Caki2 (cell line): ENCODE data around the gene ULK2. TPM values are rescaled to one million over a fixed set of nuclear protein-coding genes. Genes with fewer than 3 reads are reported as not detected.
A peak's percentile ranks its signal among the peaks of the same experiment; 100 is the strongest.
"Not testable (repeated sequence)": the region's sequence is repeated elsewhere in the genome, so short reads cannot be mapped to it uniquely, and the experiment has no call there.

ENCODE experiments used
- DNase-seq: peaks from one replicate; pipeline ENCODE4 v3.0.0-alpha.2; 2015; ENCODE audit warnings: low read depth
- in situ Hi-C: cut with HindIII; loops from 2 replicates; pipeline ENCODE4 v1.10.0; 2016; ENCODE audit warnings: low sequenced_read_pairs, low pct_unique_long_range_greater_than_20kb, mixed read lengths
- total RNA-seq: library from RNA; depleted of rRNA; stranded (reverse); fragments of >200 nt; shearing (Covaris generic); gene quantifications from 2 replicates; pipeline ENCODE4 v1.2.3, GENCODE V29; 2014; ENCODE audit warnings: low replicate concordance; rRNA removed

The ULK2 gene
- total RNA-seq: 8.3 and 14.8 TPM in 2 replicates

- in situ Hi-C loops: no loop called here
- DNase-seq: peak; percentile 65
Measured at GRCh38 chr17:19867329-19868078, at the start of gene ULK2. Gene ULK2 (minus strand): TSS chr17:19867936. CDS start chr17:19867417, 519 bp downstream.

DNA sequence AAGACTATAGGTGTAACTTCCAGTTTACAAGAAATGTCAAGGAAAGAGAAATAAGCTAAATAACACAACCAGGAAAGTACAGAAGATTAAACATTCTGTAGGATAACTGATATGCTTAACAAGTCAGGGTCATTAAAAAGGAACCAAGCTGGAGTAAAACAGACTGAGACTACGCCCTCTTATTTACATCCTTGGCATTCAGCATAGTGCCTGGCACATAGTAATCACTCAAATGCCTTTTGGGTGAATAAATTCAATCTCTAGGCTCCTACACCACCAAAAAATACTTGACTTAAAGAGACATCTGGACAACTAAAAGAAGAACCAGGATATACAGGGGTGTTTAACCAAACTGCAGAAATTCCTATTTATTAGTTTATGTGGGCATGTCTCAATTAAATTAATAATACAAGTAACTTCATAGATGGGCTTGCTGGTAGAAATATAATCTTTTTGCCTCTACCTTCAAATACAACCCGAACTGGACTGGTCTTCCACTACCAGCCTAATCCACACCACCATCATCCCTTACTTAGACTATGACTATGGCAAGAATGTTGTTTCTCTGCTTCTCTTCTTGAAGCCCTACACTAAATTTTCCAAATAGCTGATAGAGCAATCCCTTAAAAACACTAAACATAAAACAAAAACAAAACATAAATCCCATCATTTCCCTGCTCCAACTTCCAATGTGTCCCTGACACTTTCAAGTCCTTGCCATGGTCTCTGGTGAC lies 47.7 kb upstream of the ULK2 start:
- DNase-seq: no peak
- in situ Hi-C loops: no loop called here

- DNase-seq: no peak
- in situ Hi-C loops: no loop called here
Measured at GRCh38 chr17:19911033-19911432, 43.3 kb upstream of the ULK2 start.

DNA sequence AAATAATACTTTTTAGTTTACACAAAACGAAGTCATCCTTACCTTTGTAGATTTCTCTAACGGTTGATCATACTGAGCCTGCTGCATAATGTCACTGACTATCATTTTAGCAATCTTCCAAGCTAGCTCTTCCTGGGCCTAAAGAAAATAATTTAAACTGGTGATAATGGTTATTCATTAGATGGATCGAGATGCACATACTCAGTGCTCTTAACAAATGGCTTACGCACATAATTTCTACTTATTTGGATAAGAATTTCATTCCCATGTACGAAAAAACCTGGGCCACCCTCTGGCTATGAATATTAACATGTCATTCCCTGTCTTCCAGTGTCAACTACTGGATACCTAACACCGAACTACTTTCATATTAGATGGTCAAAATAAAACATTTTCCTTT lies 41.4 kb upstream of the ULK2 start:
- in situ Hi-C loops: no loop called here
- DNase-seq: no peak

- in situ Hi-C loops: no loop called here
- DNase-seq: no peak
Measured at GRCh38 chr17:19905502-19905901, 37.8 kb upstream of the ULK2 start.

DNA sequence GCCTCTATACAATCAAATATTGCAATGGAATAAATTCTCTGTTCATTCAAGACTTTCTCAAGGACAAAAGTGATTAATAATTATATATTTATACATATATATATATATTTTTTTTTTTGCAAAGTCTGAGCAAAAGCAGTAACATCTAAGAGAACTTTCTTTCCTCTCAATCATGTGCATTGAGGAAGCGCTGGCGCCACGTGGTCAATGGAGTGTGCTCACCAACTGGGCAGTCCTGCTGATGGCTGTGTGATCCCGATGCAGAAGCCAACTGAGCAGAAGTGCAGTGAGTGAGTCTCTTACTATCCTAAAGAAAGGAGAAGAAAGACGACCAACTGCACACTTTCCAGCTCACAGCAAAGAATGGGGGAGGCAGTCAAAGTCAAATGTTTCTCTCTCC lies 37.2 kb upstream of the ULK2 start:
- in situ Hi-C loops: no loop called here
- no peak for DNase-seq

GRCh38 chr17:19904412-19904811 lies 36.7 kb upstream of the ULK2 start:
- in situ Hi-C loops: no loop called here

GRCh38 chr17:19900809-19901208 lies 33.1 kb upstream of the ULK2 start:
- DNase-seq: no peak

More at GRCh38 chr17:19904412-19904811, 36.7 kb upstream of the ULK2 start:
- DNase-seq: no peak

GRCh38 chr17:19897903-19898302 lies 30.2 kb upstream of the ULK2 start:
- no peak for DNase-seq
- in situ Hi-C loops: no loop called here

More at GRCh38 chr17:19900809-19901208, 33.1 kb upstream of the ULK2 start:
- in situ Hi-C loops: no loop called here

DNA sequence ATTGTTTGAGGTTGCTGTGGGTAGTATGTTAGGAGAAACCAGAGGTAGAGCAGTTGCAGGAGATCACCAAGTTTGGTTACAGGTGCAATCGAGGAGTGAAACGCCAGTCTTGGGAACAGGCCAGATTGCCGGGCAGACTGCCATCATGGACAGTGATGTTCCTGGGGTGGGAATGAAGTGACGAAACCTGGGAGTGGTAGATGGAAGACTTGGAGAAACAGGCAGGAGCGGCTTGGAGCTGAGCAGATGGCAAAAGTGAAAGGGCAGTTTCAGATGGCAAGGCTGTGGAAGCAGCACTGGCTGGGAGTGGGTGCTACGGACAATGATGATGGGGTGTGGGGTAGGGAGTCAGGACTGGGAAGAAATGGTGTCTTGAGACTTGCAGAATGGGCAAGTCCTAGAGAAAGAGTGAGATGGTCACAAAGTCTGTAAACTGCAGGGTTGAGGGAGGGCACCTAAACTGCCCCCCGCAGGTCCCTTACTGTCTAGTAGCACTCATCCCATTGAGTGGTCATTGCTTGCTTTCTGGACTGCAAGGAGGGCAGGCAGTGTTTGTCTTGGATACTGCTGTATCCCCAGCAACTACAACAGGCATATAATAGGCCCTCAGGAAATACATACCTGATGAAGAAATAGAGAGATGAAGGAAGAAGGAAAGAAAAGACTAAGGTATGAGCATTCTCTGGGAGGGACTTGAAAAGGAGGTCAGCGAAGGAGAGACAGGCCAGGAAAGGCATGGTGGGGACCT lies 29.5 kb upstream of the ULK2 start:
- DNase-seq: no peak
- in situ Hi-C loops: no loop called here

DNA sequence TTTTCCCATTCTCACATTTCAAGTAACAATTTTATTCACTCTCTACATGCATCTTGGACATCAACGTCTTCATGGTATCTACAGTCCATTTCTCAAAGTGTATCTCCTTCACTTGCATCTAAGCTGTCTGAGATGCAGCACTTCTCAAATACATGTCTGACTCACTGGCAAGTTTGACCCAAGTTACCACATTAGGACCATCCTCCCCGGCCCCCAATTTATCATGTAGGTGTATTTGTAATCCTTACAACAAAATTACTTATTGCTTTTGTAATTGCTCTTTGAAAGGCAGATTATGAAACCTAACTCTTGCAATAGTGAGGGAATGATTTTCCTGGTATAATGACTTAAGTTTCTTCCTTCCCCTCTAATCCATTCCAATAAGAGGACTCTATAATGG lies 28.9 kb upstream of the ULK2 start:
- in situ Hi-C loops: no loop called here
- no peak for DNase-seq

DNA sequence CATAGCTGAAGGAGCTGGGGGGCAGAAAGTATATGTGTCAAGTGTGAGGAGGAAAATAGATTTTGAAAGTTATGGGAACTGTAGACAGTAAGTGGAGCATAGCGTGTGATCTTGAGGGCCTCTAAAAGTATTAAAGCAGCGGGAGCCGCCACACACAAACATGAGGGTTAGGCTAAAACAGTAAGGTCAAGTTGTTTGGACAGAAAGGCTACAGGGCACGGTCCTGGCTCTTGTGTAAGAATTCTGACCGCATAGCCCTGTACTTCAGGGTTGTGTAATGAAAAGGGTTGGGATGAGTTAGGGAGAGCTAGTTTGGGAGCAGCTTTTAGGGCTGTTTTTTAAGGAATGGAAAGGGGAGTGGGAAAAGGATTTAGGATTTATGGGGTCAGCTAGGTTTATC lies 22.8 kb upstream of the ULK2 start:
- in situ Hi-C loops, DNase-seq: not testable (repeated sequence)

DNA sequence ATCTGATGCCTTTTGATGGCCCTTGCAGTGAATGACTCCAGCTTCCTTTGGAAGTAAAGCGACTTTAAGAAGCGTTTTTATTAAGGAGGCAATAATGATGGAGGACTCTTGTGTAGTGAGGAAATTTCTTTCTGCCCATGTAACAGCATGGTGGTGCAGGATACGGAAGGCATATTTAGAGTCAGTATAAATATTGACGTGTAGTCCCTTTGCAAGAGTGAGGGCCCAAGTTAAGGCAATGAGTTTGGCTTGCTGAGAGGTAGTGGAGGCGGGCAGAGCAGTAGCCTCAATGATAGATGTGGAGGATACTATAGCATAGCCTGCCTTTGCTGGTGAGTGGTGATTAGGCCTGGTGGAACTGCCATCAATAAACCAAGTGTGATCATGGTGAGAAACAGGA lies 22.3 kb upstream of the ULK2 start:
- DNase-seq, in situ Hi-C loops: not testable (repeated sequence)

DNA sequence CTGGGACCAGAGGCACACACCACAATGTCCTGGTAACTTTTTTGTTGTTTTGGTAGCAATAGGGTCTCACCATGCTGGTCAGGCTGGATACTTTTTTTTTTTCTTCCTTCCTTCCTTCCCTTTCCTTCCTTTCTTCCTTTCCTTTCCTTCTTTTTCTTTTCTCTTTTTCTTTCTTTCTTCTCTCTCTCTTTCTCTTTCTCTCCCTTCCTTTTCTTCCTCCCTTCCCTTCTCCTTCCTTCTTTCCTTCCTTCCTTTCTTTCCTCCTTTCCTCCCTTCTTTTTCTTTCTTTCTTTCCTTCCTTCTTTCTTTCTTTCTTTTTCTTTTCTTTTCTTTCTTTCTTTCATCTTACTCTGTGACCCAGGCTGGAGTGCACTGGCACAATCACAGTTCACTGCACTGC lies 18.4 kb upstream of the ULK2 start:
- in situ Hi-C loops: no loop called here
- DNase-seq: no peak

DNA sequence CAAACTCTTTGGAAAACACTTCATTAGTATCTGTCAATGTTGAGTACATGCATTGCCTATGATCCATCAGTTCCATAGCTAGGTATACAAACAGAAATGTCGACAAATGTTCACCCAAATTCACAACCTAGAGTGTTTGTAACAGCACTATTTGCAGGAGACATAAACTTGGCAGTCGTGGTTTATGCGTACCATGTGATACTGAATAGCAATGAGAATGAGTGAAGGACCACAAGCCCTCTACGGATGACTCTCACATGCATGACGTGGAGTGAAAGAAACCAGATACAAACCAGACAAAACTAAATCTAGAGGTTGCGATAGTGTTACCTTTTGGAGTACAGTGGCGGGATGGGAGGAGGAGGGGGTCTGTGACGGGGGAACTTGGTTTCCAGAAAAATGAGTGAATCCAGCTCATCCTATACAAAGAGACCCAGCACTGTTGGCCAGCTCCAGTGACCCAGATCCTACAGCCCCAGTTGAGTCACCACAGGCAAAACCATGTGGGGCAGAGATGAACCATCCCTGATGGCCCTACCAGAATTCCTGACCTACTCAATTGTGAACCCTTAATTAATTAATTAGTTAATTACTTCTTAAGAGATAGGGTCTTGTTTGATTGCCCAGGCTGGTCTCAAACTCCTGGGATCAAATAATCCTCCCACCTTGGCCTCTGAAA lies 15.9 kb upstream of the ULK2 start:
- no peak for DNase-seq
- in situ Hi-C loops: no loop called here

DNA sequence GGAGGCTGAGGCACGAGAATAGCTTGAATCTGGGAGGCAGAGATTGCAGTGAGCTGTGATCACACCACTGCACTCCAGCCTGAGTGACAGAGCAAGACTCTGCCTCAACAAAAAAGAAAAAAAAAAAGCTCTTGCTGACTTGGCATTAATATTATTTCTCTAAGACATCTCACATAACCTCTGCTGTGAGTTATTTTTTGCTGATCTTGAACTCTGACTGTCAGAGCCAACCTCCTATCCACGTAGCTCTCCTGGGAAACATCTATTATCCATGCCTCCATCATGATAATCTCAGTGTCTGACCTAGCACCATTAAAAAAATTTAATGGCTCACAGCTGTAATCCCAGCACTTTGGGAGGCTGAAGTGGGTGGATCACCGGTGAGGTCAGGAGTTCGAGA lies 12.7 kb upstream of the ULK2 start:
- in situ Hi-C loops: no loop called here
- DNase-seq: no peak

- no peak for DNase-seq
- in situ Hi-C loops: no loop called here
Measured at GRCh38 chr17:19877364-19877945, 9.7 kb upstream of the ULK2 start.

DNA sequence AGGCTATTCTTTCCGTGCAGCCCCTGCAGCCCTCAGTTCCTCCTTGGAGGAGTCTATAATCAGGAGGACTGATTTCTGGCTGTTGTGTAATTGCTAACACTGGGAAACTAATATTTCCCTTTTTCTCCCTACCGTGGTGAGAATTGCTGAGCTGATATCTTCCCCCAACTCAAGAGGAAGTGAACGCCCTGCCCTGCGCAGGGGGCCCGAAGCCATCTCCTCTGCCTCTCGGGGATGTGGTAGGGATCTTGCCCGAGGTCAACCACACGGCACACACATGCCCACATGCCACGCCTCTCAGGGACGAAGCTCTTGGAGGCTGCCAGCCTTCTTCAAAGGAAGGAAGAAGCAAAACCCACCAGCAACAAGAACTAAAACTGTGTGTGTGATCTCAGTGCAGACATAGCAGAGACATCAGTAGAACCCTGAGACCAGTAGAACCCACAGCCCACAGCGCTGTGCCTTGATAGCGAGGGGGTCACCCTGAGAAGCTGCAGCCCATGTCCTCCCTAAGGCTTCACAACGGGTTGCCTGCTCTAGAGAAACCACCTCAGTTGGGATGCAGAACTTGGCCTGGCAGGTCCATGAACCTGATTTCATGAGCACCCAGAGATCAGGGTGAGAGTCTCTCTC lies 8.9 kb upstream of the ULK2 start:
- in situ Hi-C loops: no loop called here
- no peak for DNase-seq
